Activated CD4-positive, CD25-positive, alpha-beta regulatory T cell treated with anti-CD3 and anti-CD28 coated beads, Interleukin-2, amount 50 U/mL, for 16 hours (primary cell): ENCODE results near the gene AIFM3.
"Not testable (repeated sequence)": the region's sequence is repeated elsewhere in the genome, so short reads cannot be mapped to it uniquely, and the experiment has no call there.

Experiments used
- DNase-seq: peaks from one replicate; pipeline ENCODE4 v3.0.0-alpha.2; 2020; ENCODE audit warnings: low read depth, low spot score

Gene AIFM3

GRCh38 chr22:21000987-21001600, 34.0 kb downstream of the AIFM3 start:
- no peak for DNase-seq

GRCh38 chr22:21001601-21002325, 34.7 kb downstream of the AIFM3 start, which contains the start of gene THAP7:
Gene THAP7, minus strand, starts transcription at chr22:21002118. Its CDS starts 207 bp downstream, at chr22:21001911.
- DNase-seq: peak; percentile 92

- no peak for DNase-seq
Measured at GRCh38 chr22:21003782-21004181, 36.7 kb downstream of the AIFM3 start.

GRCh38 chr22:21009208-21009607, 42.2 kb downstream of the AIFM3 start:
- DNase-seq: not testable (repeated sequence)

- DNase-seq: no peak
Measured at GRCh38 chr22:21009638-21010425, 42.8 kb downstream of the AIFM3 start.

GRCh38 chr22:21010426-21011113, 43.5 kb downstream of the AIFM3 start:
- DNase-seq: no peak

GRCh38 chr22:21012446-21013407, 45.7 kb downstream of the AIFM3 start:
- DNase-seq: no peak

GRCh38 chr22:21013657-21014201, 46.7 kb downstream of the AIFM3 start:
- no peak for DNase-seq

- peak; percentile 58 for DNase-seq
Measured at GRCh38 chr22:21014202-21014725, 47.2 kb downstream of the AIFM3 start.

GRCh38 chr22:21014726-21015465, 47.8 kb downstream of the AIFM3 start, which contains the start of gene P2RX6:
Gene P2RX6, plus strand, starts transcription at chr22:21015165. Its CDS starts 10 bp downstream, at chr22:21015175.
- no peak for DNase-seq

- DNase-seq: no peak
Measured at GRCh38 chr22:21015466-21016006, 48.5 kb downstream of the AIFM3 start.

GRCh38 chr22:21016644-21017420, 49.8 kb downstream of the AIFM3 start:
- DNase-seq: no peak

- no peak for DNase-seq
Measured at GRCh38 chr22:21018314-21018713, 51.3 kb downstream of the AIFM3 start.

GRCh38 chr22:21020802-21021429, 53.9 kb downstream of the AIFM3 start:
- no peak for DNase-seq

- DNase-seq: no peak
Measured at GRCh38 chr22:21022507-21022906, 55.5 kb downstream of the AIFM3 start.

- DNase-seq: no peak
Measured at GRCh38 chr22:21022955-21023614, 56.0 kb downstream of the AIFM3 start.

GRCh38 chr22:21025266-21025665, 58.2 kb downstream of the AIFM3 start:
- no peak for DNase-seq
